HG03280 (cell line): ENCODE measurements around the gene KCNAB2.

Experiments used
- ATAC-seq: cut with Tn5 transposase; IDR thresholded peaks from one replicate; pipeline ENCODE4 v1.9.1; 2021; ENCODE audit warnings: mild to moderate bottlenecking, moderate library complexity; ENCODE audit not compliant: unreplicated experiment

The KCNAB2 gene

GRCh38 chr1:6029351-6029750 is 16.3 kb upstream of the KCNAB2 start:
- ATAC-seq, result no peak

GRCh38 chr1:6030132-6030531 is 15.6 kb upstream of the KCNAB2 start:
- ATAC-seq, result no peak

GRCh38 chr1:6030547-6031261 is 15.0 kb upstream of the KCNAB2 start:
- no peak for ATAC-seq

- ATAC-seq, result no peak
Observed at GRCh38 chr1:6033124-6033523, 12.6 kb upstream of the KCNAB2 start.

GRCh38 chr1:6033986-6034749 is 11.5 kb upstream of the KCNAB2 start:
- no peak for ATAC-seq

- no peak for ATAC-seq
Observed at GRCh38 chr1:6034750-6035096, 11.0 kb upstream of the KCNAB2 start.

- ATAC-seq, result no peak
Observed at GRCh38 chr1:6035303-6035702, 10.4 kb upstream of the KCNAB2 start.

- no peak for ATAC-seq
Observed at GRCh38 chr1:6035719-6036118, 10.0 kb upstream of the KCNAB2 start.

GRCh38 chr1:6037338-6037762 is 8.3 kb upstream of the KCNAB2 start:
- no peak for ATAC-seq

- ATAC-seq, result no peak
Observed at GRCh38 chr1:6038603-6039002, 7.1 kb upstream of the KCNAB2 start.

- no peak for ATAC-seq
Observed at GRCh38 chr1:6039031-6039430, 6.7 kb upstream of the KCNAB2 start.

- ATAC-seq, result no peak
Observed at GRCh38 chr1:6040444-6040843, 5.2 kb upstream of the KCNAB2 start.

GRCh38 chr1:6040861-6041415 is 4.8 kb upstream of the KCNAB2 start:
- ATAC-seq, result no peak

- no peak for ATAC-seq
Observed at GRCh38 chr1:6041432-6042062, 4.1 kb upstream of the KCNAB2 start.

- ATAC-seq, result no peak
Observed at GRCh38 chr1:6043561-6043960, 2.1 kb upstream of the KCNAB2 start.

GRCh38 chr1:6044481-6045109 is 1.1 kb upstream of the KCNAB2 start:
- ATAC-seq, result no peak

GRCh38 chr1:6045110-6045502 is 582 bp upstream of the KCNAB2 start:
- no peak for ATAC-seq

GRCh38 chr1:6046279-6046678 is 591 bp downstream of the KCNAB2 start:
- no peak for ATAC-seq

GRCh38 chr1:6048179-6048867 is 2.6 kb downstream of the KCNAB2 start:
- ATAC-seq, result no peak

GRCh38 chr1:6049419-6049818 is 3.7 kb downstream of the KCNAB2 start:
- no peak for ATAC-seq

- ATAC-seq, result no peak
Observed at GRCh38 chr1:6051423-6051822, 5.7 kb downstream of the KCNAB2 start.
